Ishikawa (cell line): ENCODE data around the gene GBP2.

Experiments used
- CEBPB ChIP-seq: IDR thresholded peaks from 2 replicates; pipeline ENCODE4 v1.6.1; 2012
- CREB1 ChIP-seq: IDR thresholded peaks from 2 replicates; pipeline ENCODE4 v1.6.1; 2012; ENCODE audit warnings: low read depth
- EGR1 ChIP-seq: IDR thresholded peaks from 2 replicates; pipeline ENCODE4 v1.6.1; 2012
- EP300 ChIP-seq: IDR thresholded peaks from 2 replicates; pipeline ENCODE4 v1.6.1; 2012; ENCODE audit warnings: borderline replicate concordance
- FOXM1 ChIP-seq: IDR thresholded peaks from 2 replicates; pipeline ENCODE4 v1.6.1; 2012; ENCODE audit warnings: low read depth, borderline replicate concordance
- NFIC ChIP-seq: IDR thresholded peaks from 2 replicates; pipeline ENCODE4 v1.6.1; 2012
- RAD21 ChIP-seq: IDR thresholded peaks from 2 replicates; pipeline ENCODE4 v1.6.1; 2012; ENCODE audit warnings: low read depth
- TAF1 ChIP-seq: IDR thresholded peaks from 2 replicates; pipeline ENCODE4 v1.6.1; 2012; ENCODE audit warnings: low read depth, mild to moderate bottlenecking
- TCF12 ChIP-seq: IDR thresholded peaks from 2 replicates; pipeline ENCODE4 v1.6.1; 2012; ENCODE audit warnings: low read depth
- USF1 ChIP-seq: IDR thresholded peaks from 2 replicates; pipeline ENCODE4 v1.6.1; 2012
- TF ChIP-seq, protein P1 (sequence below): IDR thresholded peaks from 2 replicates; pipeline ENCODE4 v1.6.1; 2012
- TF ChIP-seq, protein P2 (sequence below): IDR thresholded peaks from 2 replicates; pipeline ENCODE4 v1.6.1; 2012; ENCODE audit warnings: low read depth, mild to moderate bottlenecking

DNA sequence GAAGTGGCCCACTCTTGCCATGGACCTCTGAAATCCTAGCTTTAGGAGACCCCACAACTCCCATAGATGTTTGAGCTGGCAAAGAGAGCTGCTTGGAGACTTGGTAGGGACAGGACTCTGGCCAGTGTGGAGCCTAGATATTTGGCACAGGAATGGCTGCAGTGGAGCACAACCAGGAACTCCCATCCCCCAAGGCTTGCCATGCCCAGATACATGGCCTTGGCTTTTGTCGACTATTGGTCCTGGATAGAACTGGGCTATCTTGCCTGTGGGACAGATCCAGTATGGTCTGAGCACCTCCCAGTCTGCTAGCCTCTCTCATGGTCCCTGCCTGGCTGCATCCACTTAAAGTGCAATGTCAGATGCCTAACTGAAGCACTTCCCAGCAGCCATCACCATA, 7.8 kb upstream of the GBP2 start:
- TF ChIP-seq, protein P1, sequence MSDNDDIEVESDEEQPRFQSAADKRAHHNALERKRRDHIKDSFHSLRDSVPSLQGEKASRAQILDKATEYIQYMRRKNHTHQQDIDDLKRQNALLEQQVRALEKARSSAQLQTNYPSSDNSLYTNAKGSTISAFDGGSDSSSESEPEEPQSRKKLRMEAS: no peak
- TF ChIP-seq EP300 (no peak), RAD21 (no peak), TAF1 (no peak), FOXM1 (no peak), CEBPB (no peak), NFIC (no peak), CREB1 (no peak), TCF12 (no peak), USF1 (no peak), EGR1 (no peak)
- TF ChIP-seq, protein P2, sequence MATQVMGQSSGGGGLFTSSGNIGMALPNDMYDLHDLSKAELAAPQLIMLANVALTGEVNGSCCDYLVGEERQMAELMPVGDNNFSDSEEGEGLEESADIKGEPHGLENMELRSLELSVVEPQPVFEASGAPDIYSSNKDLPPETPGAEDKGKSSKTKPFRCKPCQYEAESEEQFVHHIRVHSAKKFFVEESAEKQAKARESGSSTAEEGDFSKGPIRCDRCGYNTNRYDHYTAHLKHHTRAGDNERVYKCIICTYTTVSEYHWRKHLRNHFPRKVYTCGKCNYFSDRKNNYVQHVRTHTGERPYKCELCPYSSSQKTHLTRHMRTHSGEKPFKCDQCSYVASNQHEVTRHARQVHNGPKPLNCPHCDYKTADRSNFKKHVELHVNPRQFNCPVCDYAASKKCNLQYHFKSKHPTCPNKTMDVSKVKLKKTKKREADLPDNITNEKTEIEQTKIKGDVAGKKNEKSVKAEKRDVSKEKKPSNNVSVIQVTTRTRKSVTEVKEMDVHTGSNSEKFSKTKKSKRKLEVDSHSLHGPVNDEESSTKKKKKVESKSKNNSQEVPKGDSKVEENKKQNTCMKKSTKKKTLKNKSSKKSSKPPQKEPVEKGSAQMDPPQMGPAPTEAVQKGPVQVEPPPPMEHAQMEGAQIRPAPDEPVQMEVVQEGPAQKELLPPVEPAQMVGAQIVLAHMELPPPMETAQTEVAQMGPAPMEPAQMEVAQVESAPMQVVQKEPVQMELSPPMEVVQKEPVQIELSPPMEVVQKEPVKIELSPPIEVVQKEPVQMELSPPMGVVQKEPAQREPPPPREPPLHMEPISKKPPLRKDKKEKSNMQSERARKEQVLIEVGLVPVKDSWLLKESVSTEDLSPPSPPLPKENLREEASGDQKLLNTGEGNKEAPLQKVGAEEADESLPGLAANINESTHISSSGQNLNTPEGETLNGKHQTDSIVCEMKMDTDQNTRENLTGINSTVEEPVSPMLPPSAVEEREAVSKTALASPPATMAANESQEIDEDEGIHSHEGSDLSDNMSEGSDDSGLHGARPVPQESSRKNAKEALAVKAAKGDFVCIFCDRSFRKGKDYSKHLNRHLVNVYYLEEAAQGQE: no peak
